ENCODE results near the gene CNST. TPM values are rescaled to one million over a fixed set of nuclear protein-coding genes. Genes with fewer than 3 reads are reported as not detected.

The CNST gene
- total and polyA plus RNA-seq, 9 of the 15 experiments (the other 6 are each of a cell fraction or from before 2014, with no cell fraction given) = 17.0 to 55.3 (median 30.8) TPM

DNA sequence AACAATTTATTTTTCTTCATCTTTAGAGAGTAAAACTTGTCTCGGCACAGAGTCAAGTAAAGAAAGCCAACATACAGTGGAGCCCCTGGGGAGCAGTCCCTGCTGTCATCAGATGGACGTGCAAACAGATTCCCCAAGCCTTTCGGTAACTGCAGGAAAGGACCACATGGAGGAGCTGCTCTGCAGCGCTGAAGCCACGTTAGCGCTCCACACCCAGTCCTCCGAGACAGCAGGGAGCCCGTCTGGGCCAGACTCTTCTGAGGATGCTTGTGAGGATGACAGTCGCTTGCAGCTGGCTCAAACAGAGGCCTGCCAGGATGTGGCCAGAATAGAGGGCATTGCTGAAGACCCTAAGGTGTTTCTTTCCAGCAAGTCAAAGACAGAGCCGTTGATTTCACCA lies 80.9 kb downstream of the CNST start (continued):
- TF ChIP-seq, protein P1, sequence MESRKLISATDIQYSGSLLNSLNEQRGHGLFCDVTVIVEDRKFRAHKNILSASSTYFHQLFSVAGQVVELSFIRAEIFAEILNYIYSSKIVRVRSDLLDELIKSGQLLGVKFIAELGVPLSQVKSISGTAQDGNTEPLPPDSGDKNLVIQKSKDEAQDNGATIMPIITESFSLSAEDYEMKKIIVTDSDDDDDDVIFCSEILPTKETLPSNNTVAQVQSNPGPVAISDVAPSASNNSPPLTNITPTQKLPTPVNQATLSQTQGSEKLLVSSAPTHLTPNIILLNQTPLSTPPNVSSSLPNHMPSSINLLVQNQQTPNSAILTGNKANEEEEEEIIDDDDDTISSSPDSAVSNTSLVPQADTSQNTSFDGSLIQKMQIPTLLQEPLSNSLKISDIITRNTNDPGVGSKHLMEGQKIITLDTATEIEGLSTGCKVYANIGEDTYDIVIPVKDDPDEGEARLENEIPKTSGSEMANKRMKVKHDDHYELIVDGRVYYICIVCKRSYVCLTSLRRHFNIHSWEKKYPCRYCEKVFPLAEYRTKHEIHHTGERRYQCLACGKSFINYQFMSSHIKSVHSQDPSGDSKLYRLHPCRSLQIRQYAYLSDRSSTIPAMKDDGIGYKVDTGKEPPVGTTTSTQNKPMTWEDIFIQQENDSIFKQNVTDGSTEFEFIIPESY (CRISPR knock-in tag; IDR thresholded peaks at IDR 0.05) = peak; percentile 100
- no peak for TF ChIP-seq WHSC1 (IDR thresholded peaks at IDR 0.05; ENCODE audit: low read length)
- no peak for TF ChIP-seq RHOXF2B (CRISPR knock-in tag; conservative IDR thresholded peaks at IDR 0.05)
- TF ChIP-seq, protein P2, sequence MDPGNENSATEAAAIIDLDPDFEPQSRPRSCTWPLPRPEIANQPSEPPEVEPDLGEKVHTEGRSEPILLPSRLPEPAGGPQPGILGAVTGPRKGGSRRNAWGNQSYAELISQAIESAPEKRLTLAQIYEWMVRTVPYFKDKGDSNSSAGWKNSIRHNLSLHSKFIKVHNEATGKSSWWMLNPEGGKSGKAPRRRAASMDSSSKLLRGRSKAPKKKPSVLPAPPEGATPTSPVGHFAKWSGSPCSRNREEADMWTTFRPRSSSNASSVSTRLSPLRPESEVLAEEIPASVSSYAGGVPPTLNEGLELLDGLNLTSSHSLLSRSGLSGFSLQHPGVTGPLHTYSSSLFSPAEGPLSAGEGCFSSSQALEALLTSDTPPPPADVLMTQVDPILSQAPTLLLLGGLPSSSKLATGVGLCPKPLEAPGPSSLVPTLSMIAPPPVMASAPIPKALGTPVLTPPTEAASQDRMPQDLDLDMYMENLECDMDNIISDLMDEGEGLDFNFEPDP (CRISPR knock-in tag; IDR thresholded peaks at IDR 0.05) = no peak
- TF ChIP-seq HDAC1 (IDR thresholded peaks at IDR 0.05) = no peak
- no peak for TF ChIP-seq BMI1 (IDR thresholded peaks at IDR 0.05; ENCODE audit: low read length)
- TF ChIP-seq KAT7 (CRISPR knock-in tag; IDR thresholded peaks at IDR 0.05; ENCODE audit: borderline replicate concordance) = no peak
- TF ChIP-seq, protein P3, sequence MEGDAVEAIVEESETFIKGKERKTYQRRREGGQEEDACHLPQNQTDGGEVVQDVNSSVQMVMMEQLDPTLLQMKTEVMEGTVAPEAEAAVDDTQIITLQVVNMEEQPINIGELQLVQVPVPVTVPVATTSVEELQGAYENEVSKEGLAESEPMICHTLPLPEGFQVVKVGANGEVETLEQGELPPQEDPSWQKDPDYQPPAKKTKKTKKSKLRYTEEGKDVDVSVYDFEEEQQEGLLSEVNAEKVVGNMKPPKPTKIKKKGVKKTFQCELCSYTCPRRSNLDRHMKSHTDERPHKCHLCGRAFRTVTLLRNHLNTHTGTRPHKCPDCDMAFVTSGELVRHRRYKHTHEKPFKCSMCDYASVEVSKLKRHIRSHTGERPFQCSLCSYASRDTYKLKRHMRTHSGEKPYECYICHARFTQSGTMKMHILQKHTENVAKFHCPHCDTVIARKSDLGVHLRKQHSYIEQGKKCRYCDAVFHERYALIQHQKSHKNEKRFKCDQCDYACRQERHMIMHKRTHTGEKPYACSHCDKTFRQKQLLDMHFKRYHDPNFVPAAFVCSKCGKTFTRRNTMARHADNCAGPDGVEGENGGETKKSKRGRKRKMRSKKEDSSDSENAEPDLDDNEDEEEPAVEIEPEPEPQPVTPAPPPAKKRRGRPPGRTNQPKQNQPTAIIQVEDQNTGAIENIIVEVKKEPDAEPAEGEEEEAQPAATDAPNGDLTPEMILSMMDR (IDR thresholded peaks at IDR 0.05 in 2 of 3, conservative IDR thresholded peaks at IDR 0.05 in 1 of 3; ENCODE audit: insufficient read depth in 2 of 3, low read depth in 1 of 3, low read length in 3 of 3) = peak; percentile 57 to 65 (median 62)
- no peak for TF ChIP-seq ASH1L (IDR thresholded peaks at IDR 0.05; ENCODE audit: borderline replicate concordance, low read depth, partially characterized antibody)
- TF ChIP-seq SMARCA4 (IDR thresholded peaks at IDR 0.05) = 0 out of 2 replicates have a peak, but pooled peaks have one; percentile 21
- TF ChIP-seq ZNF175 (CRISPR knock-in tag; IDR thresholded peaks at IDR 0.05; ENCODE audit: low read depth) = no peak
- no peak for TF ChIP-seq ADNP (tag; IDR thresholded peaks at IDR 0.05)
- TF ChIP-seq NFIC (IDR thresholded peaks at IDR 0.05) = no peak
- TF ChIP-seq ZNF699 (CRISPR knock-in tag; IDR thresholded peaks at IDR 0.05; ENCODE audit: insufficient replicate concordance) = no peak
- no peak for TF ChIP-seq ZC3H4 (CRISPR knock-in tag; IDR thresholded peaks at IDR 0.05; ENCODE audit: borderline replicate concordance)
- no peak for TF ChIP-seq ZNF311 (CRISPR knock-in tag; IDR thresholded peaks at IDR 0.05)
- TF ChIP-seq CC2D1A (IDR thresholded peaks at IDR 0.05) = 0 out of 2 replicates have a peak, but pooled peaks have one; percentile 27
- no peak for TF ChIP-seq CREB1 (IDR thresholded peaks at IDR 0.05)
- TF ChIP-seq CREB1 (CRISPR knock-in tag; IDR thresholded peaks at IDR 0.05) = no peak
- no peak for TF ChIP-seq ZNF146 (CRISPR knock-in tag; IDR thresholded peaks at IDR 0.05; ENCODE audit: unreplicated experiment)
- no peak for TF ChIP-seq SREBF2 (CRISPR knock-in tag; IDR thresholded peaks at IDR 0.05)
- no peak for TF ChIP-seq ARNT (IDR thresholded peaks at IDR 0.05)
- TF ChIP-seq PHTF2 (CRISPR knock-in tag; IDR thresholded peaks at IDR 0.05) = no peak
- no peak for TF ChIP-seq POLR2AphosphoS2 (IDR thresholded peaks at IDR 0.05; ENCODE audit: low read length)
- no peak for TF ChIP-seq E2F3 (CRISPR knock-in tag; IDR thresholded peaks at IDR 0.05)
- TF ChIP-seq, protein P4, sequence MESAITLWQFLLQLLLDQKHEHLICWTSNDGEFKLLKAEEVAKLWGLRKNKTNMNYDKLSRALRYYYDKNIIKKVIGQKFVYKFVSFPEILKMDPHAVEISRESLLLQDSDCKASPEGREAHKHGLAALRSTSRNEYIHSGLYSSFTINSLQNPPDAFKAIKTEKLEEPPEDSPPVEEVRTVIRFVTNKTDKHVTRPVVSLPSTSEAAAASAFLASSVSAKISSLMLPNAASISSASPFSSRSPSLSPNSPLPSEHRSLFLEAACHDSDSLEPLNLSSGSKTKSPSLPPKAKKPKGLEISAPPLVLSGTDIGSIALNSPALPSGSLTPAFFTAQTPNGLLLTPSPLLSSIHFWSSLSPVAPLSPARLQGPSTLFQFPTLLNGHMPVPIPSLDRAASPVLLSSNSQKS (CRISPR knock-in tag; IDR thresholded peaks at IDR 0.05) = no peak

All from K562 (cell line).